ENCODE measurements around the gene USP12.
"Not testable (repeated sequence)": the region's sequence is repeated elsewhere in the genome, so short reads cannot be mapped to it uniquely, and the experiment has no call there.

Gene USP12

GRCh38 chr13:27151798-27152599 lies 19.6 kb downstream of the USP12 start:
- in situ Hi-C loops (cut with MboI; ENCODE audit: low sequenced_read_pairs): no loop called here

DNA sequence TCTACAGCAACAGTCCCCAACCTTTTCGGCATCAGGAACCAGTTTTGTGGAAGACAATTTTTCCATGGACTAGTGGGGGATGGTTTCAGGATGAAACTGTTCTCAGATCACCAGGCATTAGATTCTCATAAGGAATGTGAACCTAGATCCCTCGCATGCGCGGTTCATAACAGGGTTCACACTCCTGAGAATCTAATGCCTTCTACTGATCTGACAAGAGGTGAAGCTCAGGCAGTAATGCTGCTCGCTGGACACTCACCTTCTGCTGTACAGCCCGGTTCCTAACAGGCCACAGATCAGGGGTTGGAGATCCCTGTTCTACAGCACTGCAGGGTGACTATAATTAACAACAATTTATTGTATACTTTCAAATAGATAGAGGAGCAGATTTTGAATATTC lies 21.9 kb downstream of the USP12 start:
- in situ Hi-C loops (cut with MboI; ENCODE audit: low sequenced_read_pairs): no loop called here

DNA sequence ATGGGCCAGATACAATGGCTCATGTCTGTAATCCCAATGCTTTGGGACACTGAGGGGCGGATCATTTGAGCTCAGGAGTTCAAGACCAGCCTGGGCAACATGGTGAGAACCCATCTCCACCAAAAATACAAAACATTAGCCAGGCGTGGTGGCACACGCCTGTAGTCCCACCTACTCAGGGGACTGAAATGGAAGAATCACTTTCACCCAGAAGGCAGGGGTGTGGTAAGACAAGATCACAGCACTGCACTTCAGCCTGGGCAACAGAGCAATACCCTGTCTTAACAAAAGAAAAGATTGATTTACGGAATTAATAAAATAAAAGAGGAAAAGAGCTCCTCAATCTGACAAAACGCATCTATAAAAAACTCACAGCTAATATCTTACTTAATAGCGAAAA lies 22.7 kb downstream of the USP12 start:
- in situ Hi-C loops (cut with MboI; ENCODE audit: low sequenced_read_pairs): no loop called here

DNA sequence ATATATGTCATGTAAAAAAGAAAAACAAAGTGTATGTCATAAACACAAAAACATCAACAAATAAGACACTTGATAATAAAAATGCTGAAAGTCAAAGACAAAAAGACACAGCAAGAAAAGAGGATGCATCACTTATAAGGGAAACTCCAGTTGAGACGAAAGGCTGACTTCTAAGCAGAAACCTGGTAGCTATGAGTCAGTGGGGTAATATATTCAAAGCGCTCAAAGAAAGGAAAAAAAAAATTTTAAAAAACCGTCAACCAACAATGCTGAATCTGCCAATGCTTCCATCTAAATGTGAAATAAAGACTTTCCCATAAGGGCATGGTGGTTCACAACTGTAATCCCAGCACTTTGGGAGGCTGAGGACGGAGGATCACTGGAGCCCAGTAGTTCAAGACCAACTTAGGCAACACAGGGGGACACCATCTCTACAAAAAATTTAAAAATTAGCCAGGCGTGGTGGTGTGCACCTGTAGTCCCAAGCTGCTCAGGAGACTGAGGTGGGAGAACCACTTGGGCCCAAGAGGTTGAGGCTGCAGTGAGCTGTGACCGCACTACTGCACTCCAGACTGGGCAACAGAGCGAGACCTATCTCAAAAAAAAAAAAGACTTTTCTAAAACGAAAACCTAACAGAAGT lies 24.0 kb downstream of the USP12 start:
- in situ Hi-C loops (cut with MboI; ENCODE audit: low sequenced_read_pairs): no loop called here

DNA sequence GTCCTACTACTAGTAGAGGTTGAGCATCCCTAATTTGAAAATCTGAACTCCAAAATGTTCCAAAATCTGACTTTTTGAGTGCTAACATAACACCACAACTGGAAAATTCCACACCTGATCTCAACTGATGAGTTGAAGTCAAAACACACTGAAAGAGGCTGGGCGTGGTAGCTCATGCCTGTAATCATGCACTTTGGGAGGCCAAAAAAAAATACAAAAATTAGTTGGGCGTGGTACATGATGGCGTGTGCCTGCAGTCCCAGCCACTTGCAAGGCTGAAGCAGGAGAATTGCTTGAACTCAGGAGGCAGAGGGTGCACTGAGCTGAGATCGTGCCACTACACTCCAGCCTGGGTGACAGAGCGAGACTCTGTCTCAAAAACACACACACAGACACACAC lies 29.9 kb downstream of the USP12 start:
- in situ Hi-C loops (cut with MboI; ENCODE audit: low sequenced_read_pairs): no loop called here

DNA sequence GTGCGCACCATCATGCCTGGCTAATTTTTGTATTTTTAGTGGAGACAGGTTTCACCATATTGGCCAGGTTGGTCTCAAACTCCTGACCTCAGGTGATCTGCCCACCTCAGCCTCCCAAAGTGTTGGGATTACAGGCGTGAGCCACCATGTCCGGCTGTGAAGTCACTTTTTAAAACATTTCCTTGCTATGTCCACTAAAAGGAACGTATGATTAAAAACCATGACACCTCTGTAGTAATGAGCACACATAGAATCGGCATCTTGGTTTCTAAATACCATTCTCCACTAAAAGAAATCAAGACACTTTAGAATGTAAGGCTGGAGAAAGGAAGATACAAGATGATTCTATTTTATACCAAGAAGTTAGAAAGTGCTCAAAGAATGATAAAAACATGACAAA lies 30.5 kb downstream of the USP12 start:
- in situ Hi-C loops (cut with MboI; ENCODE audit: low sequenced_read_pairs): not testable (repeated sequence)

DNA sequence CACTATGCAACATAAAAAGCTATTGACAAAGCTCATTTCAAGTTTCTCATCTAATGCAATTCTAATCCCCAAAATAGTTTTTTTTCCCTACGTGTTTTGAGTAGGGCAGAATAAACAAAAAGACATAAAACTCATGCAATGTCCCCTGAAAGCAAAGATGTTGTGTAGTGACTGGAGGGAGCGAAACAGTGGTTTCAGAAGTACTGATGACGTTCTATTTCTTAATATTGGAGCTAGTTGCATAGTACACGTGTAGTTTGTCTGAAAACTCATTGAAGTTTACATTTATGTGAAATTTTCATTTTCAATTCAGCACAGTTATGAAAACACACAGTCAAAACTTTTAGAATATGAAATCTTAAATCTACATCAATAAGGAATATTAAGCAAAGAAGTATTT lies 31.6 kb downstream of the USP12 start:
- in situ Hi-C loops (cut with MboI; ENCODE audit: low sequenced_read_pairs): no loop called here

- in situ Hi-C loops (cut with MboI; ENCODE audit: low sequenced_read_pairs): no loop called here
Measured at GRCh38 chr13:27139565-27139964, 32.0 kb downstream of the USP12 start.

DNA sequence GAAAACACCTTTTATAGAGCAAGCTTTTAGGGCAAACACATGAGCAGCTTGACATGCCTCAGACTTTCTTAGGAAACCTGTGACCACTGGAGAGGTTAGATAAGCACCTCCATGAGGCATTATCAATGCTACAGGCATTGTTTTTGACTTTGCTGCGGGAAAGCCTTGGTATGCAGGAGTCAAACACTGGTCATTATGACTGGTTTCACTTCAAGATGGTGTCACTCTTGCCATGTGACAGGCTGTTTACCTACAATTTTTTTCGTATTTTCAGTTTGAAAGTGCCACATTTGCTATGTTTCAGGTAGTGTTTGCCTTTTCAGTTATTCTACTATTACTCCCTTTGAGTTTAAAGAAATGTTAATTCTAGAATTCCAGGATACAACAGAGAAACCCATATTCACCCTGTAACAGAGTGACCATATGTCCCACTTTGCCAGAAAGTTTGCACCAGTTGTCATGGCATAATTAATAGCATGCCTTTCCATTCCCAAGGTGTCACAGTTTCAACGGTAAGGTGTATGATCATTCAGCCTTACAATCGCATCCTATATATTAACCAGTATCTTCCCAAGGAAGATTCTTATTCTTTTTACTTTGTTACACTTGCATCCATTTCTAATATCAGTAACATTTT lies 33.0 kb downstream of the USP12 start:
- in situ Hi-C loops (cut with MboI; ENCODE audit: low sequenced_read_pairs): no loop called here

- in situ Hi-C loops (cut with MboI; ENCODE audit: low sequenced_read_pairs): no loop called here
Measured at GRCh38 chr13:27137759-27138158, 33.9 kb downstream of the USP12 start.

DNA sequence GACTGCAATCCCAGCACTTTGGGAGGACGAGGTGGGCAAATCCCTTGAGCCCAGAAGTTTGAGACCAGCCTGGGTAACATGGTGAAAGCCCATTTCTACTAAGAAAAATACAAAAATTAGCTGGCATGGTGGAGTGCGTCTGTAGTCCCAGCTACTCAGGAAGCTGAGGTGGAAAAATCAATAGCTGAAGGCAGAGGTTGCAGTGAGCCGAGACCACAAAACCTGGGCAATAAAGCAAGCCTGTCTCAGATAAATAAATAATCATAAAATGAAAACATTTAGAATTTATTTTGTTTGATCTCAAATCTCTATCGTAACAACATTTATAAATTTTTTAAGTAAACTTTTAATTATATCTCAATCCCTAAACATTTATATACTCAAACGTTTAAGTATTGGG lies 36.6 kb downstream of the USP12 start:
- in situ Hi-C loops (cut with MboI; ENCODE audit: low sequenced_read_pairs): no loop called here

- in situ Hi-C loops (cut with MboI; ENCODE audit: low sequenced_read_pairs): no loop called here
Measured at GRCh38 chr13:27133889-27134288, 37.7 kb downstream of the USP12 start.

DNA sequence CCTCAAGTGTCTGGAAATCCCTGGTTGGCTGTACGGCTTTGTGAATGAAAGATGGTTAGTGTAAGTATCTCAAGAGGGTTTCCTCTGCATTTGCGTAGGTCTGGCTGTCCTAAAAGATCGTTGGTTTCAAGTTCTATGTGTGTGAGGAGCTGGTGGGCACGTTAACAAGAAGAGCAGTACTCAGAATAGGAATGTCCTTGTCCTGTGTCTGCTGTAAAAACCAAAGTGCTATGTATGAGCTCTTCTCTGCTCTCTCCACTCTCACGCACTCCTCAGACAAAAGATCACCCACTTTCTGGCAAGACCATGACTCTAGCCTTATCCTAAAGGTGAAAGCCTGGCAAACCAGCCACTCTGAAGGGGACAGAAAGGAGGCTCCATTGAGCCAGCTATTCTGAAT lies 39.1 kb downstream of the USP12 start:
- in situ Hi-C loops (cut with MboI; ENCODE audit: low sequenced_read_pairs): no loop called here

GRCh38 chr13:27131906-27132305 lies 39.7 kb downstream of the USP12 start:
- in situ Hi-C loops (cut with MboI; ENCODE audit: low sequenced_read_pairs): no loop called here

DNA sequence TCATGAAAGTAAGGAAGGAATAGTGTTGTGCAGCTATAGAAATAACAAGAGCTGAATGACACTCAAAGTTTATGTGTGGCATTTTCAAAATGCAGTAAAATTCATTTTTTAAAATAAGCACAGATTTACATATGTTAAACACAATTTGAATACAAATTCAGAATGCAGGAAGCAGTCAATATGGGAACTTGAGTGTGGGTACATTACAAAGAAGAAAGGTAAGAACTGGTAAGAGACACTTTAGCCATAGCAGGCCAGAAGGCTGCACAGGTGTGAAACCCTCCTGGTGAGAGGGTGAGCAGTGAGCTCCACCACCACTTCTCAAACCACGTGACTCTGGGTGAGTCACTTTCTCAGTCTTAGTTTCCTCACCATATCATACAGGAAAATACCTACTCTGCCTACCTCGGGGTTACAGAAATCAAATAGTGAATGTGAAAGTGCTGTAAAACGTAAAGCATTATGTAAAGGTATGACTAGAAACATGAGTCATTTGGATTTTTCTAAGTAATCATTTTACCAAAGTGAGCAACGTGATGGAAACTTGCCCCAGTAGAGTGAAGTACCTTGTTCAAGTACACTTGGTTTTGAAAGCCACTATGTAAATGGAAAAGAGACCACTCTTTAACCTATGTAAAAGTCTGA lies 40.5 kb downstream of the USP12 start:
- in situ Hi-C loops (cut with MboI; ENCODE audit: low sequenced_read_pairs): no loop called here

GRCh38 chr13:27130223-27130978 lies 41.2 kb downstream of the USP12 start:
- in situ Hi-C loops (cut with MboI; ENCODE audit: low sequenced_read_pairs): no loop called here

DNA sequence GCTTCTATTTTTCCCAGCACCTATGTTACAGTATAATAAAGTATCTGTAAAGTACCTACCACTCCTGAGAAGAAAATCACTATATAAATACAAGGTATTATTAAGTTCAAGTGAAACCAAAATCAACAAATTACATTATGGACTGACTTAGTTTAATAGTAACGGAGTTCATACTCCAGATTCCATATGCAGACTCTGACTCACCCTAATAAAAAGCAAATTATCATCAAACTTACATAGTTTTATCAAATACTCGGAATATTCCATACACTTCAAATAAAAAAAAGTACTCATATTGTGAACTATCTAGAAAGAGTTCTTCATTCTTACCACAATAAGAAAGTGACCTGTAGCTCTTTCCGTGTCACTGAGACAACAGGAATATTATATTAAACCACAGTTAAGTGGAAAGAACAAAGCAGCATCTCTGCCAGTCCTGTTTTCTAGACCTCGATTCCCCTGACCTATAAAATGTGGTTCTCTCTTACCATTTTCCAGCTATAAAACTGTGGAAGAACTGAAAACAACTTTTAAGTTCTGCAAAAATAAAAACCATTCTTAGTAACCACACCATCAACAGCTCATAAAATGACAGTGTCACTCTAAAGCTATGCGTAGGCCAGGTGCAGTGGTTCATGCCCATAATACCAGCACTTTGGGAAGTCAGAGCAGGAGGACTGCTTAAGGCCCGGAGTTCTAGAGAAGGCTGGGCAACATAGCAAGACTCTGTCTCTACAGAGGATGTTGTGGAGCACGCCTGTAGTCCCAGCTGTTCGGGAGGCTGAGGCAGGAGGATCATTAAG lies 42.6 kb downstream of the USP12 start:
- in situ Hi-C loops (cut with MboI; ENCODE audit: low sequenced_read_pairs): no loop called here

- in situ Hi-C loops (cut with MboI; ENCODE audit: low sequenced_read_pairs): no loop called here
Measured at GRCh38 chr13:27126859-27127258, 44.8 kb downstream of the USP12 start.

- in situ Hi-C loops (cut with MboI; ENCODE audit: low sequenced_read_pairs): no loop called here
Measured at GRCh38 chr13:27125357-27126282, 46.0 kb downstream of the USP12 start.
